ENCODE data around the gene ANTXRL. TPM values are rescaled to one million over a fixed set of nuclear protein-coding genes. Genes with fewer than 3 reads are reported as not detected.

Gene ANTXRL
- total RNA-seq, 1 experiment from 2014 or later = 0.26 TPM

DNA sequence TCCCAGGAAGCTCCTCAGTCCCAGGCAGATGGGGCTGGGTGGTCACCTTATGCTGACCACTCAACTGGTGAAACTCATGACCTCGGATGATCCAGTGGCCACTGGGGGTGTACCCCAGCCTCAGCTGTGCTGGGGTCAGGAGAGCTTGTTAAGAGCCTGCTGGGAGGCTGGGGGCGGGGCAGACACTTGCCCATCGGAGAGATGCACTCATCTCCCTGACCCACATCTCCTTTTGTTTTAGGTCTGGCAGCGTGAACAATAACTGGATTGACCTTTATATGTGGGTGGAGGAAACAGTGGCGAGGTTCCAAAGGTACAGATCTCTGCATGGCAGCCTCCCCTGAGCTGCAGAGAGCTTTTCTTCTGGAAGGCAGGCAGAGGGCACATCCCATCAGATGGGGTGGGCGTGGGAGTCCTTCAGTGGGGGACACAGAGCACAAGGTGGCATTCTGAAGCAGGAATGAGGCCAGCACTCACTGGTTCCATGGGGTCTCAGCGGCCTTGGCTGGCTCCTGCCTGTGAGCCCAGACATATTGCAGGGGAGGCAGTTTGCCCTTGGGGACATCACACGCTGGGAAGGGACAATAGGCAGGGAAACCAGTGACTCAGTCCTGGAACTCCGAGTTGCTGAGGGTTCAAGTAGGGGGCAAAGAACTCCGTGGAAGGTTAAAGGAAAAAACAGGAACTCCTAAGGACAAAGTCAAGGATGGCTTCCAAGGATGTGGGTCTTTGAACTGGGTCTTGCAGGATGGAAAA lies 5.2 kb downstream of the ANTXRL start:
- H3K4me2 ChIP-seq = peak overlapping the region; percentile 35
- no peak overlapping the region for H3K27ac ChIP-seq
- H3K36me3 ChIP-seq (ENCODE audit: low read depth) = no peaks in the 10 kb centered on the region
- TF ChIP-seq, protein P1, sequence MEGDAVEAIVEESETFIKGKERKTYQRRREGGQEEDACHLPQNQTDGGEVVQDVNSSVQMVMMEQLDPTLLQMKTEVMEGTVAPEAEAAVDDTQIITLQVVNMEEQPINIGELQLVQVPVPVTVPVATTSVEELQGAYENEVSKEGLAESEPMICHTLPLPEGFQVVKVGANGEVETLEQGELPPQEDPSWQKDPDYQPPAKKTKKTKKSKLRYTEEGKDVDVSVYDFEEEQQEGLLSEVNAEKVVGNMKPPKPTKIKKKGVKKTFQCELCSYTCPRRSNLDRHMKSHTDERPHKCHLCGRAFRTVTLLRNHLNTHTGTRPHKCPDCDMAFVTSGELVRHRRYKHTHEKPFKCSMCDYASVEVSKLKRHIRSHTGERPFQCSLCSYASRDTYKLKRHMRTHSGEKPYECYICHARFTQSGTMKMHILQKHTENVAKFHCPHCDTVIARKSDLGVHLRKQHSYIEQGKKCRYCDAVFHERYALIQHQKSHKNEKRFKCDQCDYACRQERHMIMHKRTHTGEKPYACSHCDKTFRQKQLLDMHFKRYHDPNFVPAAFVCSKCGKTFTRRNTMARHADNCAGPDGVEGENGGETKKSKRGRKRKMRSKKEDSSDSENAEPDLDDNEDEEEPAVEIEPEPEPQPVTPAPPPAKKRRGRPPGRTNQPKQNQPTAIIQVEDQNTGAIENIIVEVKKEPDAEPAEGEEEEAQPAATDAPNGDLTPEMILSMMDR (conservative IDR thresholded peaks at IDR 0.05) = no peak
- no peak for TF ChIP-seq EZH2 (IDR thresholded peaks at IDR 0.05; ENCODE audit: low read depth)
- BruUV-seq (replicated peaks) = no TSS peak
- H4K20me1 ChIP-seq (ENCODE audit: insufficient read depth) = no peaks in the 10 kb centered on the region
- no peaks in the 10 kb centered on the region for H3K79me2 ChIP-seq (ENCODE audit: low read depth)
- no peak overlapping the region for H2AFZ ChIP-seq
- ChIA-PET POLR2A (ENCODE audit: unreplicated experiment) (no interaction called here), CTCF (interaction anchor here (0.6 kb wide), 1 partner anchor 32 kb away, joined by 3 read pairs; no protein-coding TSS in a partner anchor)
- intact Hi-C loops (cut with micrococcal nuclease; ENCODE audit: unreplicated experiment) = no loop called here
- peaks cover 50% of the 10 kb centered on the region for H3K4me1 ChIP-seq (replicated peaks; ENCODE audit: insufficient read depth)
- H3F3A ChIP-seq (ENCODE audit: insufficient read depth, low read depth) = peaks cover 36% of the 10 kb centered on the region
- no peaks in the 10 kb centered on the region for H3K9me3 ChIP-seq (ENCODE audit: insufficient read depth, low read depth)
- H3K27me3 ChIP-seq (ENCODE audit: insufficient read depth, low read depth) = no peaks in the 10 kb centered on the region
- no peak overlapping the region for H3K4me3 ChIP-seq
- no peaks in the 10 kb centered on the region for H3K9me2 ChIP-seq (ENCODE audit: insufficient read depth)
- DNase-seq = no peak

DNA sequence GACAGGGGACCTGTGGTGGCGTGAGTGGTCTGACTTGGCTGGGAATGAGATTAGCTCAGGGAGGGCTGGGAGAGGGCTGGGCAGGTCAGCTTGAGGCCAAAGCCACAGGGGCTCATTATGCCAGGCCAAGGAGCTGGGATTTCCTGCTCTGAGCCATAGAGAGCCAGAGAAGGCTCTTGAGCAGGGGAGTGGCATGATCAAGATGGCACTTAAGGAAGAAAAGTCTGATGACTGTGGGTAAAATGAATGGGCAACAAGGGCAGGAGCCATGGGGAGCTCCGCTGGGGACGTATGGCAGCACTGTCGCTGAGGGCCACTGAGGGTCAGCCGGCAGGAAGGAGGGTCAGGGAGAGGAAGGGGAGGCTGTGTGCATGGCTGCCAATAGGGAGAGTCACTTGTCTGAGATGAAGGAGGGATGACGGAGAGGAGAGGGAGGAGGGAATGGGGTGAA lies 5.8 kb downstream of the ANTXRL start:
- no peaks in the 10 kb centered on the region for H3K79me2 ChIP-seq (ENCODE audit: low read depth)
- no peak overlapping the region for H2AFZ ChIP-seq
- BruUV-seq (replicated peaks) = no TSS peak
- H4K20me1 ChIP-seq (ENCODE audit: insufficient read depth) = no peaks in the 10 kb centered on the region
- ChIA-PET CTCF (interaction anchor here (0.6 kb wide), 1 partner anchor 32 kb away, joined by 3 read pairs; no protein-coding TSS in a partner anchor), POLR2A (ENCODE audit: unreplicated experiment) (no interaction called here)
- H3K27me3 ChIP-seq (ENCODE audit: insufficient read depth, low read depth) = no peaks in the 10 kb centered on the region
- no peak for TF ChIP-seq EZH2 (IDR thresholded peaks at IDR 0.05; ENCODE audit: low read depth)
- TF ChIP-seq, protein P1 (conservative IDR thresholded peaks at IDR 0.05) = no peak
- H3K36me3 ChIP-seq (ENCODE audit: low read depth) = no peaks in the 10 kb centered on the region
- peak overlapping the region; percentile 35 for H3K4me2 ChIP-seq
- peaks cover 43% of the 10 kb centered on the region for H3K4me1 ChIP-seq (replicated peaks; ENCODE audit: insufficient read depth)
- H3K9me2 ChIP-seq (ENCODE audit: insufficient read depth) = no peaks in the 10 kb centered on the region
- peaks cover 30% of the 10 kb centered on the region for H3F3A ChIP-seq (ENCODE audit: insufficient read depth, low read depth)
- DNase-seq = no peak
- no peak overlapping the region for H3K4me3 ChIP-seq
- no peaks in the 10 kb centered on the region for H3K9me3 ChIP-seq (ENCODE audit: insufficient read depth, low read depth)
- no peak overlapping the region for H3K27ac ChIP-seq
- intact Hi-C loops (cut with micrococcal nuclease; ENCODE audit: unreplicated experiment) = no loop called here

DNA sequence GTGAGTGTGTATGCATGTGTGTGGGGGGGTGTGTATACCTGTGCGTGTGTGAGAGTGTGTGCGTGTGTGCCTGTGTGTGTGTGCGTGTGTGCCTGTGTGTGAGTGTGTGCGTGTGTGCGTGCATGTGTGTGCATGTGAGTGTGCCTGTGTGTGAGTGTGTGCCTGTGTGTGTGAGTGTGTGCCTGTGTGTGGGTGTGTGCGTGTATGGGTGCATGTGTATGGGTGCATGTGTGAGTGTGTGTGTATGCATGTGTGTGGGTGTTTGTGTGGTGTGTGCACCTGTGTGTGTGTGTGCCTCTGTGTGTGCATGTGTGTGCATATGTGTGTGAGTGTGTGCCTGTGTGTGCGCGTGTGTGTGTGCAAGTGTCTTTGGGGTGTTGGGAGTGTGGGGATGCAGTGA lies 6.4 kb downstream of the ANTXRL start:
- no peaks in the 10 kb centered on the region for H3K36me3 ChIP-seq (ENCODE audit: low read depth)
- no TSS peak for BruUV-seq (replicated peaks)
- no peak for DNase-seq
- no peaks in the 10 kb centered on the region for H3K9me2 ChIP-seq (ENCODE audit: insufficient read depth)
- no peak overlapping the region for H3K4me2 ChIP-seq
- ChIA-PET POLR2A (ENCODE audit: unreplicated experiment) (no interaction called here), CTCF (no interaction called here)
- H3K79me2 ChIP-seq (ENCODE audit: low read depth) = no peaks in the 10 kb centered on the region
- no peaks in the 10 kb centered on the region for H3K27me3 ChIP-seq (ENCODE audit: insufficient read depth, low read depth)
- intact Hi-C loops (cut with micrococcal nuclease; ENCODE audit: unreplicated experiment) = no loop called here
- no peaks in the 10 kb centered on the region for H3K9me3 ChIP-seq (ENCODE audit: insufficient read depth, low read depth)
- peaks cover 23% of the 10 kb centered on the region for H3F3A ChIP-seq (ENCODE audit: insufficient read depth, low read depth)
- no peaks in the 10 kb centered on the region for H4K20me1 ChIP-seq (ENCODE audit: insufficient read depth)
- no peak for TF ChIP-seq EZH2 (IDR thresholded peaks at IDR 0.05; ENCODE audit: low read depth)
- TF ChIP-seq, protein P1 (conservative IDR thresholded peaks at IDR 0.05) = no peak
- H3K4me3 ChIP-seq = no peak overlapping the region
- H3K27ac ChIP-seq = no peak overlapping the region
- H2AFZ ChIP-seq = no peak overlapping the region
- peaks cover 37% of the 10 kb centered on the region for H3K4me1 ChIP-seq (replicated peaks; ENCODE audit: insufficient read depth)
